ENCODE data around the gene SNPH.

- TF ChIP-seq CTCF (IDR thresholded peaks at IDR 0.05; ENCODE audit: low read length) (no peak), EZH2 (optimal IDR thresholded peaks at IDR 0.05; ENCODE audit: low read depth, low read length) (no peak)
Observed at GRCh38 chr20:1345756-1346093, 79.6 kb downstream of the SNPH start.
